Fibroblast of the aortic adventitia (primary cell): ENCODE results near the gene TIMM8A. TPM values are rescaled to one million over a fixed set of nuclear protein-coding genes. Genes with fewer than 3 reads are reported as not detected.

Source experiments
- DNase-seq: peaks from one replicate; pipeline ENCODE4 v3.0.0-alpha.2; 2010; ENCODE audit warnings: low read depth
- H3K4me3 ChIP-seq: 2 replicates; pipeline ENCODE4 v1.5.1; 2011; ENCODE audit warnings: low read depth, mild to moderate bottlenecking, control low read depth, low read length, moderate library complexity
- CTCF ChIP-seq: IDR thresholded peaks from 2 replicates; pipeline ENCODE4 v1.5.1; 2011; ENCODE audit warnings: mild to moderate bottlenecking, low read length, control low read depth, inconsistent platforms; ENCODE audit not compliant: insufficient read depth
- total RNA-seq: library from RNA; depleted of rRNA; stranded (reverse); fragments of >200 nt; gene quantifications from 2 replicates; pipeline ENCODE4 v1.2.3, GENCODE V29; 2012; ENCODE audit warnings: low replicate concordance

Gene TIMM8A
- total RNA-seq, 1 donor: 8.8 TPM

- TF ChIP-seq CTCF: no peak
- H3K4me3 ChIP-seq: no peak overlapping the region
- no peak for DNase-seq
Observed at GRCh38 chrX:101377547-101377946, 29.0 kb upstream of the TIMM8A start.

GRCh38 chrX:101370888-101371504, 22.5 kb upstream of the TIMM8A start:
- no peak for TF ChIP-seq CTCF
- no peak for DNase-seq

DNA sequence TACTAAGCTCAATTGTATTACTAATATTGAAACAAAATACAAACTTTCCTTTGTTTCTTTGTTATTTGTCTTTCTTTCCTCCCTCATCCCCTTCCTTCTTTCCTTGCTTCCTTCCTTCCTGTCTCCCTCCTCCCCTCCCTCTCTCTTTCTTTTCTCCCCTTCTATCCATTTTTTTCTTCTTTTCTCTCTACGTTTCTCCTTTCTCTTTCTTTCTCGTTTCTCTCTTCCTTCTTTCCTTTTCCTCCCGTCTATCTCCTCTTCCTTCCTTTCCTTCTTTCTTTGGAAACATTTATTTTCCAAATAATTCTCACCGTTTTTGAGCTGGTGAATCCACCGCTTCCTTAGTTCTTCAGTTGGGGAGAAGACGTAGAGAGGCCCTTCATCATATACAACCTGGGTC, 21.1 kb upstream of the TIMM8A start:
- H3K4me3 ChIP-seq: no peak overlapping the region
- TF ChIP-seq CTCF: no peak
- DNase-seq: no peak

More at GRCh38 chrX:101370888-101371504, 22.5 kb upstream of the TIMM8A start:
- no peak overlapping the region for H3K4me3 ChIP-seq

GRCh38 chrX:101368800-101369199, 20.3 kb upstream of the TIMM8A start:
- DNase-seq: no peak
- no peak for TF ChIP-seq CTCF
- H3K4me3 ChIP-seq: no peak overlapping the region

DNA sequence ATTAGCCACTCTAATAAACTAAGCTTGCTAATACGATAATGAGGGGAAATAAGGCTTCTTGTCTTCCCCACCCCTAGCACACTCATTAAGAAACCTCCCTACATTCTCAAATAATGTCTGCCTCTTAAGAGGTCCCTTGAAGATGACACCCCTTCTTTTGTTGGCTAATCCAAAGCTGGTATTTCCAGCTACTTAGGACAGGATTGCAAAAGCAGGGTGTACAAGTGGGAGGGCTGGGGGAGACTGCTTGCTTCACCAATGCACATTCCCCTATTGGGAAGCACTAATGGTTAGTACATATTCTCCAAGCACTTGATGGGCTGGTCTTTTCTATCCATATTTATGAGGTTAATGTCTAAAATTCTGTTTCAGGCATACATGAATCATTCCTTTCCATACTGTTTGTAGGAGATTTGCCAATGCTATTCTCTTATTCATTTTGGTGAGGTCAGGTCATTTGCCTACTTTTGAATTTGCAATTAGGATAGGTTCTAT, 16.8 kb upstream of the TIMM8A start:
- no peak for DNase-seq
- TF ChIP-seq CTCF: no peak
- no peak overlapping the region for H3K4me3 ChIP-seq

GRCh38 chrX:101362757-101363156, 14.2 kb upstream of the TIMM8A start:
- no peak overlapping the region for H3K4me3 ChIP-seq
- no peak for DNase-seq
- TF ChIP-seq CTCF: no peak

DNA sequence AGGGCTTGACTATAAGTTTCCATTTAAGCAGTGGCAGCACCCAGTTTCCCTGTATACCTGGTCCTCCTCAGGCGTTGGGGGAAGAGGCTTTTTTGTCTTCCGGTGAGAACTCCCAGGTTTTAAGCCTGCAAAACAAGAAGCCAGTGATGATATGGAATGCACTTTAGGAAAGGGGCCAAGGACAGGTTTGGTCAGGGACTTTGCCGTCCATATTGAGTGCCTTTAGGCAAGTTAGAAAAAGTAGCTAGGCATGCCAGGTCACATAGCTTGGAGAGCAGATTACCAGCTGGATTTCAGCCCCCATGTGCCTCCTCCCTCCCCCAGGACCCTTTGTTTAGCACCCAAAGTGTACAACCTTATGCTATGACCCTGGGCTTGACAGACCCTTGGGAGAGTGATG, 13.6 kb upstream of the TIMM8A start:
- no peak for DNase-seq
- TF ChIP-seq CTCF: no peak
- H3K4me3 ChIP-seq: no peak overlapping the region
